Stimulated activated CD4-positive, alpha-beta T cell treated with anti-CD3 and anti-CD28 coated beads, Interleukin-12 subunit alpha, Interleukin-12 subunit beta, amount 100 ng/mL, for 48 hours (primary cell): ENCODE results near the gene CDK16.
"Not testable (repeated sequence)": the region's sequence is repeated elsewhere in the genome, so short reads cannot be mapped to it uniquely, and the experiment has no call there.

Experiments used
- DNase-seq, 3 donors: peaks; one replicate each; pipeline ENCODE4 v3.0.0-alpha.2; 2020; ENCODE audit warnings: low read depth in 2 of 3, low spot score in 1 of 3

CDK16 gene

DNA sequence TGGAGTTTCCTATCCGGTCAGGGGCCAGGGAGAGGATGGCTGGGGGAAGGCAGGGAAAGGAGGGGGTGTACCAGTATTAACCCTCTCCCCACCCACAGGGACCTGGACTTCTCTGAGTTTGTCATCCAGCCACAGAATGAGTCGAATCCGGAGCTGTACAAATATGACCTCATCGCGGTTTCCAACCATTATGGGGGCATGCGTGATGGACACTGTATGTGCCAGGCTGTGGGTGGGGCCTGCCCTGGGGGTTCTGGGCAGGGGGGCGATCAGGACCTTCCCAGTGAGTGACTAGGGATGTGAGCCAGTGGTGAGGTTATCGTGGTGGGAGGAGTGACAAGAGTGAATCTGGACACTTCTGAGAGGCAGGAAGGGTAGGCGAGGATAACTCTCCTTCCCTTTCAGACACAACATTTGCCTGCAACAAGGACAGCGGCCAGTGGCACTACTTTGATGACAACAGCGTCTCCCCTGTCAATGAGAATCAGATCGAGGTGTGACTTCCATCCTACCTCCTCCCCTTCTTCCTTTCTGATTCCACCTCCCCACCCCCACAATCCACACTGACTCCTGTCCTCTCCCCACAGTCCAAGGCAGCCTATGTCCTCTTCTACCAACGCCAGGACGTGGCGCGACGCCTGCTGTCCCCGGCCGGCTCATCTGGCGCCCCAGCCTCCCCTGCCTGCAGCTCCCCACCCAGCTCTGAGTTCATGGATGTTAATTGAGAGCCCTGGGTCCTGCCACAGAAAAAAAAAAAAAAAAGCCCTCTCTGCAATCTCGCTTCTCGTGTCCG is 28.9 kb downstream of the CDK16 start:
- no peak for DNase-seq

DNA sequence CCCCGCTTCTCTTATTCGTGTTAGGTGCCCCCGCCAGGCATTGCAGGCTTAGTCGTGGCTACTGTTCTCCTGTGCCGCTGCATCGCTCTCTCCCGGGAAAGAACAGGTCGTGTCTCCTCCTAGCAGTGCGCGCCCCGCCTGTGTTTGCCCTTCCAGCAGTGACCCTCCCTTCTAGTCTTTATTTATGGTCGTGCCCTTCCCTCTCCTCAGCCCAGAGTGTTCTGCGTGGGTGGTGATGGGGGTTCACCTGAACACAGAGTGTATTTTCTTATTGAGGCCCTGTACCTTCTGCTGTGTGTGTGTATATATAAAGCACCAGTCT is 29.5 kb downstream of the CDK16 start:
- DNase-seq: no peak

DNA sequence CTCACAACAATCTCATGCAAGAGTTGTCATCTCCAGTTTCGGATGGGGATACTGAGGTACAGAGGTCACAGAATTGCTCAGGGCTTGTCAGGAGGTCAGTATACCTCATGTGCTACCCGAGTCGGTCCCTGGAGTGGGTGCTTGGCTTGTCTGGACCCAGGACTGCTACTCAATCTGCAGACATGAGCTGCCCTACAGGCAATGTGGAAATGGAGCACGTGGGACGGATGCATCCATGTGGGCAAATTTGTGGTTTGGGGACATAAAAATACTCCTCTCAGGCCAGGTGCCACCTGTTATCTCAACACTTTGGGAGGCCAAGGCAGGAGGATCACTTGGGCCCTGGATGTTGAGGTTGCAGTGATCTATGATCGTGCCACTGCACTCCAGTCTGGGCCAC is 30.1 kb downstream of the CDK16 start:
- no peak for DNase-seq

DNA sequence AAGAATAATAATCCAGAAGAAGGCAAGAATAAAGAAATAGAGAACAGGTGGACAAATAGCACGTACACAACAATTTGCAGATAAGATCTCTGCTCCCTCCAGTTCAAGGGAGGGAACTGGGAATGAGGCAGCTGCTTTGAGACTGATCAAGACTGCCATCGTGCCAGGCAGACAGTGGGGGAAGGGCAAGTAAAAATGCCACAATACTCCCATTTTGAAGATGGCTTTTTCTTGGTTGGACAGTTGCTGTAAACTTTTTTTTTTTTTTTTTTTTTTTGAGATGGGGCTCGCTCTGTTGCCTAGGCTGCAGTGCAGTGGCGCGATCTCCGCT is 31.5 kb downstream of the CDK16 start:
- DNase-seq: no peak

DNA sequence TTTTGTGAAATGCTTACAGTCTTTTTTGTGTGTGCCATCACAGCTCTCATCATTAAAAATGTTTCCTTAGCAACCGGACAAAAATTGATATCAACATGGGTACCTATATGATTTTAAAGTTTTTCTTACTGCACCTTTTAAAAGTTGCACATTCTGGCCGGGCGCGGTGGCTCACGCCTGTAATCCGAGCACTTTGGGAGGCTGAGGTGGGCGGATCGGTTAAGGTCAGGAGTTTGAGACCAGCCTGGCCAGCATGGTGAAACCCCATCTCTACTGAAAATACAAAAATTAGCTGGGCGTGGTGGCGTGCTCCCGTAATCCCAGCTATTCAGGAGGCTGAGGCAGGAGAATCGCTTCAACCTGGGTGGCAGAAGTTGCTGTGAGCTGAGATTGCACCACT is 39.1 kb downstream of the CDK16 start:
- DNase-seq: not testable (repeated sequence)

DNA sequence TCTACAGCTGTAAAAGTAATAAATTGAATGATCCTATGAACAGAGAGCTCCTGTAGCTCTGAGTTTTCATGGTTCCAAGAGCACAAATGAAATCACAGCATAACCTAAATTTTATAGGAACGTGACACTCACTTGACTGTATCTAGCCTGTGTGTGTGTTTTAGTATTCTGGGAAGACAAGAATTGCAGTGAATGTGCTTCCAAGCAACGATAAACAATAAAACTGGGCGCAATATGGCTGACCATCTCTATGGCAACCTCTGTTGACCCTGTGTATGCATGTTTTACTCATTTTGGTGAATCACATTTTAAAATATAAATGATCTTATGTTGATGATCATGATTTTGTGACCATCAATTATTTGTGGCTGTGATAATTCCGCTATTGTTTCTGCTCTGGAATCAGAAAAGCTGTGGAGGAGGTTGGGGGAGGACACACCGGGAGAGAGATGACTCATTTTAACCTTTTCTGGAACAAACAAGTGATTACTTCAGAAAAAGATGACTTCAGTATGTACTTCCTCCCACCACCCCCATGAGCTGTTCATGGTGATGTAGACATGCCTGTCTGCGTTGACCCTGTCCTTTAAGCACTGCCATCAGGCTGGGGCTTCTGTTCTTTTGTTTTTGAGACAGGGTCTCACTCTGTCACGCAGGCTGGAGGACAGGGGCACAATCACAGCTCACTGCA is 46.1 kb downstream of the CDK16 start:
- no peak for DNase-seq

DNA sequence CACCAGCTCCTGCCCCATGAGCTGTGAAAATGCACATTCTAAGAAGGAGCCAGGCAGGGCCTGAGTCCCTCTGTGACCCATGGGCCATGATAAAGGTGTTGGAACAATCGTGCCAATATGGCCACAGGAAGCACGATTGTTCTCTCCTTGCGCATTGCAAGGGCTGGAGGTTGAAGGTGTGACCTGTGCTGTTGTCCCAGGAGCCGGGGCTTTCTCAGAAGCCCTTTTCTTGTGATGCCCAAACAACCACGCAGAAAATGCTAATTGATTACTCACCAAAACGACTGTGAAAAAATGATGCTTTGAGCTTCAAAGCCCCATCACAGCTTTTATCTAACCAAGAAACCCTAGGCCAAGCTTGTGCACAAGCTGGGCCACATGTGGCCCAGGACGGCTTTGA is 48.2 kb downstream of the CDK16 start:
- DNase-seq: no peak

DNA sequence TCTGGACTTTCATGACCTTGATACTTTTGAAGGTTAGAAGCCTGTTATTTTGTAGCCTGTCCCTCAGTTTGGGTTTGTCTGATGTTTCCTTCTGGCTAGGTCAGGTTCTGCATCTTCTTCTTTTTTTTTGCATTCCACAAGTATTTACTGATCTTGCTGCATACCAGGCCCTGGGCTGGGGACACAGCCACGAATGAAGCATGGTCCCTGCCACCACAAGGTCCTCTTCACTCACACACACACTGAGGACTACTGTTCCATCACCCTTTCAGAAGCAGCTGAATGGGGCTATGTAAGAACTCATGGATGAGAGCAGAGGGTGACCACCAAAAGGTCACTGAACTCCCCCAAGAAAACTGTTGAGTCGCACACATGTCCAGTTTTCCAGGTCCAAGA is 53.5 kb downstream of the CDK16 start:
- no peak for DNase-seq

DNA sequence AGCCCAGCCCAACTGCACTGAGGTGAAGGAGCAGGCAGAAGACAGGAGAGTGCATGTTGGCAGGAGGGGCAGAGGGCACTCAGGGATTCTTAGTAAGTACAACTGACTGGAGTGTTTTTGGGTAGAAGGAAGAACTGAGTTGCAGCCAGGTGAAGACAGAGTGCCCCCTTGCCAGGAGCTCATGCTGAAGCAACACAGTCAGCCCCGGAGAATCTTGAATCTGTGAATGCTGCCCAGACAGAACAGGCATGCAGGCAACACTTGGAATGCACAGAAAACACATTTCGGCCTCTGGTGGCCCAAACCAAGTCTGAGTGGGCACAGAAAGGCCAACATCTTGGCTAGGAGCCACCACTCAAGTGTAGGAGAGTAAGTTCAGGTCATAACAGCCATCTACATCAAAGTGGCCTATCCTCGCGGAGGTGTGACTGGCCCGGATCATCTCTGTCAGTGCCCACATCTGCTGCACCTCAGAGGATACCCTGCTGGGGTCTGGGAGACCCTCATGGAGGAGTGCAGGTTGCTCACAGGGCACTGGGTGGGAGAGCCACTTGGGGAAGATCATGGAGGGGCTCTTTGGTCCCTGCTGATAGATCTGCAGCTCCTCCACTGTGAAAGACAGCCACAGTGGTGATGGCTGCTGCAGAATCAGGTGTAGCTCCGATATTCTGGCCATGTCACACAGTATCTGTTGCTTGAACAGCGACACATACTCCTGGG is 54.7 kb downstream of the CDK16 start:
- no peak for DNase-seq

DNA sequence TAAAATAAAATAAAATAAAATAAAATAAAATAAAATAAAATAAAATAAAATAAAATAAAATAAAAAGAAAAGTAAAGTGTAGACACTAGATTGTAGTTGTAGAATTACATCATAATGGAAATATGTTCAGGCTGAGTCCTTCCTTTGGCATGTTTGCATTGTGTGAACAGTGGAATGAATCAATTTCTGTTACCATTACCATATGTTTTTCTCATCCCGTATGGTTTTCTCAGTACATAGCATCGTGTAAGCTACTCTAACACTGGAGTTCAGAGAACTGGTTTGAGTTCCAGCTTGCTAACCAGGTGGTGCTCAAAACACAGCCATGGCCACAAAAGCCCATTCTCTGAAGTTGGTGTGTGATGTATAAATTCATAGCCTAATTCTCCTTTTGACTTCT is 60.2 kb downstream of the CDK16 start:
- DNase-seq: no peak
